Smooth muscle cell (in vitro differentiated cells): ENCODE data around the gene KREMEN2. TPM values are rescaled to one million over a fixed set of nuclear protein-coding genes. Genes with fewer than 3 reads are reported as not detected.

Experiments used
- DNase-seq: peaks from one replicate; lab custom pipeline; 2025; ENCODE audit not compliant: unreplicated experiment; lab: John Stamatoyannopoulos, UW
- H2AFZ ChIP-seq: fragments of 200-600 bp; sonication (generic); 2 replicates; pipeline ENCODE4 v1.6.0; 2016; ENCODE audit warnings: antibody characterized with exemption, low read depth, mild to moderate bottlenecking
- H3F3A ChIP-seq: fragments of 200-600 bp; sonication (generic); 2 replicates; pipeline ENCODE4 v1.6.0; 2017; ENCODE audit warnings: antibody characterized with exemption, low read depth
- H3K27ac ChIP-seq: fragments of 200-600 bp; sonication (generic); 2 replicates; pipeline ENCODE4 v1.5.1; 2016; ENCODE audit warnings: low read depth, mild to moderate bottlenecking
- H3K27me3 ChIP-seq: fragments of 200-600 bp; sonication (generic); 2 replicates; pipeline ENCODE4 v1.6.1; 2016; ENCODE audit warnings: low read depth, mild to moderate bottlenecking
- H3K36me3 ChIP-seq: fragments of 200-600 bp; sonication (generic); 2 replicates; pipeline ENCODE4 v1.5.1; 2016; ENCODE audit warnings: low read depth
- H3K4me1 ChIP-seq: fragments of 200-600 bp; sonication (generic); 2 replicates; pipeline ENCODE4 v1.5.1; 2016; ENCODE audit warnings: low read depth
- H3K4me2 ChIP-seq: fragments of 200-600 bp; sonication (generic); 2 replicates; pipeline ENCODE4 v1.6.0; 2016; ENCODE audit warnings: mild to moderate bottlenecking
- H3K4me3 ChIP-seq: fragments of 200-600 bp; sonication (generic); 2 replicates; pipeline ENCODE4 v1.5.1; 2016; ENCODE audit warnings: mild to moderate bottlenecking
- H3K79me2 ChIP-seq: fragments of 200-600 bp; sonication (generic); 2 replicates; pipeline ENCODE4 v1.6.0; 2016; ENCODE audit warnings: low read depth, mild to moderate bottlenecking
- H3K9ac ChIP-seq: fragments of 200-600 bp; sonication (generic); 2 replicates; pipeline ENCODE4 v1.6.0; 2016; ENCODE audit warnings: low read depth
- H3K9me3 ChIP-seq: fragments of 200-600 bp; sonication (generic); replicated peaks from 2 replicates; pipeline ENCODE4 v1.5.1; 2016; ENCODE audit warnings: low read depth
- H4K20me1 ChIP-seq: fragments of 200-600 bp; sonication (generic); 2 replicates; pipeline ENCODE4 v1.6.0; 2016; ENCODE audit warnings: low read depth
- CTCF ChIP-seq: fragments of 200-600 bp; sonication (generic); IDR thresholded peaks from 2 replicates; pipeline ENCODE4 v1.5.1; 2017; ENCODE audit warnings: borderline replicate concordance, mild to moderate bottlenecking, antibody characterized with exemption; ENCODE audit not compliant: insufficient read depth, poor library complexity, severe bottlenecking
- WGBS: methylation state at CpG from one replicate; pipeline ENCODE4 v1.1.7; 2016; ENCODE audit warnings: low lambda C conversion rate; 5-methylcytosine and 5-hydroxymethylcytosine counted together
- polyA plus RNA-seq: library from polyadenylated mRNA; unstranded; fragments of >200 nt; fragmentation: Nextera tagmentation; extraction: Ambion mirVana; gene quantifications from 2 replicates; pipeline ENCODE4 v1.2.1, GENCODE V29; 2016
- total RNA-seq: library from RNA; depleted of rRNA; stranded (reverse); fragments of >200 nt; gene quantifications from 2 replicates; pipeline ENCODE4 v1.2.3, GENCODE V29; 2014

The KREMEN2 gene
- total and polyA plus RNA-seq, 2 experiments from 2014 or later: 0.27 to 2.0 TPM

GRCh38 chr16:2986623-2987188 is 22.6 kb downstream of the KREMEN2 start:
- 88% methylated on average over 15 of the region's 17 CpGs for WGBS
- DNase-seq: no peak
- Histone ChIP-seq H3K36me3 (no peaks in the 10 kb centered on the region), H2AFZ (no peak overlapping the region), H4K20me1 (no peaks in the 10 kb centered on the region), H3K9me3 (no peaks in the 10 kb centered on the region), H3K27me3 (no peaks in the 10 kb centered on the region), H3F3A (peaks cover 10% of the 10 kb centered on the region), H3K4me3 (no peak overlapping the region), H3K9ac (no peak overlapping the region), H3K4me2 (no peak overlapping the region), H3K27ac (no peak overlapping the region), H3K4me1 (peaks cover 3% of the 10 kb centered on the region), H3K79me2 (no peaks in the 10 kb centered on the region)
- no peak for TF ChIP-seq CTCF

- H3K36me3 ChIP-seq: no peaks in the 10 kb centered on the region
- no peak overlapping the region for H3K4me2 ChIP-seq
- no peak overlapping the region for H3K27ac ChIP-seq
- no peaks in the 10 kb centered on the region for H3K79me2 ChIP-seq
- no peak overlapping the region for H3K4me3 ChIP-seq
- no peaks in the 10 kb centered on the region for H3K27me3 ChIP-seq
- WGBS: 92% methylated on average over 8 of the region's 9 CpGs
- H4K20me1 ChIP-seq: no peaks in the 10 kb centered on the region
- TF ChIP-seq CTCF: no peak
- no peaks in the 10 kb centered on the region for H3K9me3 ChIP-seq
- H2AFZ ChIP-seq: no peak overlapping the region
- no peak for DNase-seq
- no peak overlapping the region for H3K9ac ChIP-seq
- no peaks in the 10 kb centered on the region for H3K4me1 ChIP-seq
- peaks cover 4% of the 10 kb centered on the region for H3F3A ChIP-seq
Observed at GRCh38 chr16:2987286-2987685, 23.2 kb downstream of the KREMEN2 start.

GRCh38 chr16:2987833-2988232 is 23.8 kb downstream of the KREMEN2 start:
- Histone ChIP-seq H3K9me3 (no peaks in the 10 kb centered on the region), H2AFZ (no peak overlapping the region), H3K4me3 (no peak overlapping the region), H3K9ac (no peak overlapping the region), H3K4me1 (no peaks in the 10 kb centered on the region), H4K20me1 (no peaks in the 10 kb centered on the region), H3K4me2 (no peak overlapping the region), H3F3A (no peaks in the 10 kb centered on the region), H3K27me3 (no peaks in the 10 kb centered on the region), H3K79me2 (no peaks in the 10 kb centered on the region), H3K27ac (no peak overlapping the region), H3K36me3 (no peaks in the 10 kb centered on the region)
- no peak for DNase-seq
- TF ChIP-seq CTCF: no peak
- 77% methylated on average over 8 of the region's 8 CpGs for WGBS

- Histone ChIP-seq H2AFZ (no peak overlapping the region), H3K4me2 (no peak overlapping the region), H3K9ac (no peak overlapping the region), H3K9me3 (no peaks in the 10 kb centered on the region), H3K4me3 (no peak overlapping the region), H3K4me1 (no peaks in the 10 kb centered on the region), H3K27me3 (no peaks in the 10 kb centered on the region), H3K27ac (no peak overlapping the region), H3F3A (no peaks in the 10 kb centered on the region), H3K79me2 (no peaks in the 10 kb centered on the region), H3K36me3 (no peaks in the 10 kb centered on the region), H4K20me1 (no peaks in the 10 kb centered on the region)
- WGBS: 76% methylated on average over 3 of the region's 8 CpGs
- TF ChIP-seq CTCF: no peak
- no peak for DNase-seq
Observed at GRCh38 chr16:2988590-2989099, 24.6 kb downstream of the KREMEN2 start.
